K562 (cell line): ENCODE measurements around the gene DCAF17. TPM values are rescaled to one million over a fixed set of nuclear protein-coding genes. Genes with fewer than 3 reads are reported as not detected.

ENCODE experiments used
- ATAC-seq: fragments of 200-7000 bp; cut with Tn5 transposase; 3 replicates; pipeline ENCODE4 v1.9.1; 2020; ENCODE audit warnings: moderate library complexity
- BruUV-seq: library from RNA; stranded (reverse); fragments of 400-500 nt; replicated peaks from 2 replicates; lab custom pipeline; 2021; lab: Mats Ljungman, UMichigan
- CTCF ChIA-PET: fragments of 300-600 bp; formaldehyde crosslinking; extraction: SDS; loops from one replicate; lab custom pipeline; 2021; ENCODE audit warnings: low intra/inter-chr PET ratio; lab: Yijun Ruan, JAX
- POLR2A ChIA-PET: fragments of 300-600, 350-650 bp; sonication (Branson Sonifier 250); formaldehyde crosslinking; extraction: SDS; loops from one replicate; lab custom pipeline; 2021; ENCODE audit warnings: antibody characterized with exemption, inconsistent platforms; lab: Yijun Ruan, JAX
- DNase-seq, 4 experiments: peaks; one replicate each; pipeline versions ENCODE4 v3.0.0 to v3.0.0-alpha.2; 2011 to 2018; ENCODE audit warnings: low spot score in 3 of 4, mixed read lengths in 3 of 4; ENCODE audit errors: extremely low read depth in 1 of 4
- FAIRE-seq: peaks from 2 replicates; lab custom pipeline; 2011; peaks lifted over from hg19 to GRCh38; lab: Jason Lieb, UNC
- H2AFZ ChIP-seq: 2 replicates; pipeline ENCODE4 v1.6.0; 2011; ENCODE audit warnings: low read depth, low read length, control low read depth, inconsistent platforms
- H3K27ac ChIP-seq: fragments of 200-600 bp; 3 replicates; pipeline ENCODE4 v1.8.0; 2011; ENCODE audit warnings: low read depth, mild to moderate bottlenecking, control low read depth, inconsistent platforms, low read length, moderate library complexity, mixed read lengths; ENCODE audit errors: extremely low read depth
- H3K27me3 ChIP-seq, 2 experiments: fragments of 300-600 bp in 1 of 2; 2 replicates in 1 of 2; 3 replicates in 1 of 2; pipeline versions ENCODE4 v1.6.0 to v1.8.0; 2011; ENCODE audit warnings: inconsistent platforms in 2 of 2, low read length in 2 of 2, mild to moderate bottlenecking in 1 of 2, mixed read lengths in 1 of 2, moderate library complexity in 1 of 2; ENCODE audit not compliant: control insufficient read depth in 2 of 2, insufficient read depth in 2 of 2
- H3K36me3 ChIP-seq: fragments of 300-600 bp; 3 replicates; pipeline ENCODE4 v1.8.0; 2011; ENCODE audit warnings: mild to moderate bottlenecking, low read length, inconsistent platforms; ENCODE audit not compliant: control insufficient read depth, insufficient read depth
- H3K4me1 ChIP-seq, 2 experiments: fragments of 200-600 bp in 1 of 2; replicated peaks in 1 of 2; 2 replicates in 1 of 2; 3 replicates in 1 of 2; pipeline versions ENCODE4 v1.5.1 to v1.8.0; 2011; ENCODE audit warnings: inconsistent platforms in 2 of 2, low read length in 2 of 2, mild to moderate bottlenecking in 1 of 2, mixed read lengths in 1 of 2, moderate library complexity in 1 of 2; ENCODE audit not compliant: control insufficient read depth in 2 of 2, insufficient read depth in 2 of 2
- H3K4me2 ChIP-seq: 2 replicates; pipeline ENCODE4 v1.6.1; 2011; ENCODE audit warnings: low read length, control low read depth, inconsistent platforms, mixed read lengths; ENCODE audit not compliant: insufficient read depth
- H3K4me3 ChIP-seq: fragments of 200-600 bp; sonication (generic), shearing (Covaris generic); 2 replicates; pipeline ENCODE4 v1.5.1; 2016; ENCODE audit warnings: control low read depth, inconsistent platforms
- H3K79me2 ChIP-seq: fragments of 200-600 bp; 3 replicates; pipeline ENCODE4 v1.8.0; 2011; ENCODE audit warnings: low read length, inconsistent platforms; ENCODE audit not compliant: control insufficient read depth, insufficient read depth
- H3K9ac ChIP-seq, 2 experiments: 2 replicates each; pipeline versions ENCODE4 v1.6.0 to v1.6.1; 2011; ENCODE audit warnings: low read depth in 2 of 2, low read length in 2 of 2, control low read depth in 1 of 2, inconsistent platforms in 1 of 2, mild to moderate bottlenecking in 1 of 2, mixed read lengths in 1 of 2; ENCODE audit not compliant: insufficient read depth in 1 of 2
- H3K9me1 ChIP-seq: one replicate; pipeline ENCODE4 v1.6.0; 2011; ENCODE audit warnings: inconsistent platforms, mild to moderate bottlenecking, low read length, moderate library complexity; ENCODE audit not compliant: control insufficient read depth, insufficient read depth
- H3K9me3 ChIP-seq: replicated peaks from 2 replicates; pipeline ENCODE4 v1.5.1; 2011; ENCODE audit warnings: low read depth, low read length, inconsistent platforms; ENCODE audit not compliant: control insufficient read depth, insufficient read depth
- H4K20me1 ChIP-seq: replicated peaks from 2 replicates; pipeline ENCODE4 v1.6.1; 2011; ENCODE audit warnings: low read length, inconsistent platforms, mixed read lengths; ENCODE audit not compliant: control insufficient read depth, insufficient read depth
- ARID2 ChIP-seq: fragments of 450-650 bp; IDR thresholded peaks from 2 replicates; pipeline ENCODE4 v1.6.1; 2017; ENCODE audit warnings: antibody characterized with exemption, mild to moderate bottlenecking
- ATF3 ChIP-seq, 2 experiments: fragments of 450-650 bp in 1 of 2; sonication (generic) in 1 of 2; formaldehyde crosslinking in 1 of 2; IDR thresholded peaks in 1 of 2; conservative IDR thresholded peaks in 1 of 2; 2 replicates each; pipeline versions ENCODE4 v1.6.1 to v1.8.1; 2016 to 2023; ENCODE audit warnings: mild to moderate bottlenecking in 2 of 2, moderate library complexity in 2 of 2, inconsistent platforms in 1 of 2, missing genetic modification reagents in 1 of 2
- CEBPG ChIP-seq, 3 experiments: fragments of 200-800 bp in 1 of 3; sonication (Bioruptor generic) in 1 of 3; sonication (generic) in 1 of 3; formaldehyde crosslinking in 1 of 3; IDR thresholded peaks in 2 of 3; conservative IDR thresholded peaks in 1 of 3; 2 replicates each; pipeline versions ENCODE4 v1.6.1 to v1.8.0; 2016 to 2022; ENCODE audit warnings: missing compliant biosample characterization in 2 of 3, missing genetic modification characterization in 2 of 3, mild to moderate bottlenecking in 1 of 3, missing genetic modification reagents in 1 of 3
- CTBP1 ChIP-seq: fragments of 450-650 bp; IDR thresholded peaks from 2 replicates; pipeline ENCODE4 v1.6.1; 2016; ENCODE audit warnings: borderline replicate concordance
- FOXP4 ChIP-seq: sonication (generic); formaldehyde crosslinking; IDR thresholded peaks from 2 replicates; pipeline ENCODE4 v1.8.0; 2022; ENCODE audit warnings: mild to moderate bottlenecking, missing genetic modification reagents, borderline replicate concordance
- HDAC2 ChIP-seq: fragments of 450-650 bp; IDR thresholded peaks from 2 replicates; pipeline ENCODE4 v1.6.1; 2016; ENCODE audit warnings: mild to moderate bottlenecking
- RBFOX2 ChIP-seq: fragments of 200-400 bp; formaldehyde crosslinking; IDR thresholded peaks from 2 replicates; pipeline ENCODE4 v1.6.1; 2017; ENCODE audit warnings: low read depth, mild to moderate bottlenecking, low read length, moderate library complexity
- SMARCA5 ChIP-seq: fragments of 450-650 bp; IDR thresholded peaks from 2 replicates; pipeline ENCODE4 v1.6.1; 2016
- SOX6 ChIP-seq: fragments of 450-650 bp; IDR thresholded peaks from 2 replicates; pipeline ENCODE4 v1.6.1; 2014; ENCODE audit warnings: mild to moderate bottlenecking
- TRIM25 ChIP-seq: fragments of 450-650 bp; IDR thresholded peaks from 2 replicates; pipeline ENCODE4 v1.7.0; 2016; ENCODE audit warnings: borderline replicate concordance
- ZBTB7A ChIP-seq: IDR thresholded peaks from 2 replicates; pipeline ENCODE4 v1.6.1; 2011; ENCODE audit warnings: low read depth, mild to moderate bottlenecking, low read length, moderate library complexity, borderline replicate concordance; ENCODE audit not compliant: control insufficient read depth
- ZFP1 ChIP-seq: fragments of 450-650 bp; formaldehyde crosslinking; IDR thresholded peaks from 2 replicates; pipeline ENCODE4 v1.4.0; 2020; ENCODE audit warnings: mild to moderate bottlenecking, mixed read lengths
- WGBS: fragments of 100-300 bp; shearing (Covaris generic); methylation state at CpG from one replicate; pipeline ENCODE4 v1.1.6; 2016; ENCODE audit warnings: low coverage, mixed read lengths; ENCODE audit not compliant: insufficient coverage; ENCODE audit errors: missing lambda C conversion rate; 5-methylcytosine and 5-hydroxymethylcytosine counted together
- in situ Hi-C: fragments of 300-500 bp; cut with MboI; formaldehyde crosslinking; loops from 4 replicates; pipeline ENCODE4 v1.15.0; 2018; ENCODE audit warnings: inconsistent platforms, mixed read lengths
- intact Hi-C: fragments of 100-400 bp; cut with micrococcal nuclease; formaldehyde crosslinking; loops from 2 replicates; pipeline ENCODE4 v1.14.2; 2022
- polyA plus RNA-seq, 8 experiments: library from polyadenylated mRNA; depleted of rRNA in 4 of 8; stranded (reverse) in 5 of 8; unstranded in 3 of 8; fragments of >200 nt; fragmentation: Nextera tagmentation in 2 of 8; fragmentation: Illumina TruSeq in 1 of 8; extraction: Ambion mirVana in 2 of 8; extraction: Trizol in 1 of 8; gene quantifications; 2 replicates each; pipeline versions ENCODE4 v1.2.1 to v1.2.3, GENCODE V29; 2011 to 2014; ENCODE audit warnings: inconsistent platforms in 1 of 8, missing spikeins in 1 of 8
- total RNA-seq, 7 experiments: library from RNA; depleted of rRNA in 6 of 7; stranded (reverse); fragments of >200 nt in 6 of 7; fragmentation: Illumina TruSeq in 2 of 7; extraction: Trizol in 2 of 7; gene quantifications; 2 replicates each; pipeline versions ENCODE4 v1.2.1 to v1.2.3, GENCODE V29; 2011 to 2021; ENCODE audit warnings: low replicate concordance in 1 of 7

DCAF17 gene
- total and polyA plus RNA-seq, 9 of the 15 experiments (the other 6 are each of a cell fraction or from before 2014, with no cell fraction given): 10.0 to 38.5 (median 27.1) TPM

- Histone ChIP-seq H3K36me3 (no peaks in the 10 kb centered on the region), H4K20me1 (no peaks in the 10 kb centered on the region), H3K4me2 (no peak overlapping the region), H3K9ac (no peak overlapping the region), H3K79me2 (no peaks in the 10 kb centered on the region; the same call in 2 of the 3 replicates), H3K27ac (no peak overlapping the region), H3K9me1 (no peaks in the 10 kb centered on the region), H2AFZ (no peak overlapping the region), H3K4me3 (no peak overlapping the region), H3K4me1 (peaks cover 0 to 6% of the 10 kb centered on the region in 2 experiments; a peak in 2 of 5 replicates), H3K27me3 (no peaks in the 10 kb centered on the region), H3K9me3 (no peaks in the 10 kb centered on the region)
- ATAC-seq: no peak
- BruUV-seq: no TSS peak
- no peak for FAIRE-seq
- no peak for DNase-seq
- intact Hi-C loops: no loop called here
- WGBS: 79% methylated on average over 1 of the region's 1 CpG
- ChIA-PET POLR2A (interaction anchor here (1.0 kb wide), 1 partner anchor 39 kb away, joined by 3 read pairs; no protein-coding TSS in a partner anchor), CTCF (no interaction called here)
- no peak for TF ChIP-seq ARID2
- TF ChIP-seq HDAC2: no peak
- TF ChIP-seq ATF3 (IDR thresholded peaks at IDR 0.05): peak; percentile 71
- TF ChIP-seq ATF3 (CRISPR knock-in tag; conservative IDR thresholded peaks at IDR 0.05): no peak
- no peak for TF ChIP-seq TRIM25
- TF ChIP-seq CTBP1: no peak
- no peak for TF ChIP-seq ZBTB7A
- TF ChIP-seq FOXP4 (CRISPR knock-in tag): no peak
- no peak for TF ChIP-seq ZFP1 (CRISPR knock-in tag)
- TF ChIP-seq RBFOX2: no peak
- TF ChIP-seq SMARCA5: no peak
- peak; percentile 47; the same call in 1 of the 2 replicates for TF ChIP-seq SOX6
- no peak for TF ChIP-seq CEBPG (CRISPR knock-in tag; IDR thresholded peaks at IDR 0.05)
- peak in 1 of 2 experiments; percentile 38; a peak in 1 of 4 replicates for TF ChIP-seq CEBPG (tag; conservative IDR thresholded peaks at IDR 0.05 in 1 of 2, IDR thresholded peaks at IDR 0.05 in 1 of 2)
- in situ Hi-C loops: no loop called here
Observed at GRCh38 chr2:171390941-171391516, 43.0 kb upstream of the DCAF17 start.
